Activated T-cell treated with anti-CD3 and anti-CD28 coated beads, Interleukin-2, amount 50 U/mL, for 72 hours (primary cell): ENCODE results near the gene ZFYVE21. TPM values are rescaled to one million over a fixed set of nuclear protein-coding genes. Genes with fewer than 3 reads are reported as not detected.

Experiments used
- ATAC-seq, 2 donors: fragments of 150-1000 bp; cut with Tn5 transposase; replicated peaks in 1 of 2; 2 replicates each; pipeline ENCODE4 v1.10.0; 2021; ENCODE audit warnings: moderate library complexity in 2 of 2, mild to moderate bottlenecking in 1 of 2
- DNase-seq, 2 donors: peaks; one replicate each; pipeline ENCODE4 v3.0.0; 2021 to 2022; ENCODE audit warnings: mixed read lengths in 1 of 2
- H3K27ac Mint-ChIP-seq: one replicate; pipeline ENCODE4 v1.8.0; 2022; ENCODE audit warnings: mild to moderate bottlenecking, moderate library complexity, mixed read lengths
- H3K27me3 Mint-ChIP-seq: one replicate; pipeline ENCODE4 v1.8.0; 2022; ENCODE audit warnings: low read depth, mixed read lengths
- H3K36me3 Mint-ChIP-seq, 2 donors: one replicate each; pipeline ENCODE4 v1.8.0; 2022; ENCODE audit warnings: mixed read lengths in 2 of 2, mild to moderate bottlenecking in 1 of 2; ENCODE audit not compliant: insufficient read depth in 2 of 2
- H3K4me1 Mint-ChIP-seq: one replicate; pipeline ENCODE4 v1.8.0; 2022; ENCODE audit warnings: low read depth, mixed read lengths
- H3K4me3 Mint-ChIP-seq, 2 donors: one replicate each; pipeline ENCODE4 v1.8.0; 2022; ENCODE audit warnings: mild to moderate bottlenecking in 2 of 2, mixed read lengths in 2 of 2, moderate library complexity in 2 of 2
- H3K9me3 Mint-ChIP-seq, 2 donors: one replicate each; pipeline ENCODE4 v1.8.0; 2022; ENCODE audit warnings: mixed read lengths in 2 of 2
- total RNA-seq, 2 donors: library from RNA; stranded (reverse); gene quantifications; one replicate each; pipeline ENCODE4 v1.2.3, GENCODE V29; 2022

ZFYVE21 gene
- total RNA-seq, 2 donors from 2014 or later: 11.6 to 15.7 TPM

DNA sequence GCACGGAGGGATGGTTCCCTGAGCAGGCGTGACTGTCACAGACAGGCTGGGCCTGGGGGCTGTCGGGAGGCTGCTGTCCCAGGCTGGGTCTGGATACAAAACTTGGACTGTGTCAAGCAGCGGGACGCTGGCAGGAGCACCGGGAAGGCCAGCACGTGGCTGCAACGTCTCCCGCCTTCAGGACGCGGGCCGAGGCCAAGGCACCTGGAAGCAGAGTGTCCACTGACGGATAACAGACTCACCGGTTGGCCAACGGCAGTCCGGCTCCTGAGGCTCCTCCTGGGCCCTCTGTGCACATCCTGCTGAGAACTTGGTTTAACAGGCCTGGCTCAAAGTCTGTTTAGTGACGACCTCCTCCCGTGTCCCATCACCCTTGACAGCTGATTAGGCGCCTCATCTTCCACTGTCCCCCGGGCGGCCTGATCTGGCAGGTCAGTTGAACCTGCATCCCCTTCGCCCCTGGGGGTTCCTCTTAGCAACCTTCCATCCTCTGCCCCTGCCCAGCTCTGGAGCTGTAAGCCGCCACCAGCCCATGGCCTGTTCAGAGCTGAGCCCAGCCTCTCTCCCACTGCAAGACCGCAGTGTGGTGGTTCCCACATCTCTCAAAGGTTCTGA lies 2.9 kb upstream of the ZFYVE21 start:
- ATAC-seq (no peak), DNase-seq (no peak)
- peaks cover 0 to 9% of the 10 kb centered on the region in 2 donors for H3K36me3 Mint-ChIP-seq
- H3K4me3 Mint-ChIP-seq: peak overlapping the region in 1 of 2 donors; percentile 37
- H3K27ac Mint-ChIP-seq: peak overlapping the region; percentile 80
- H3K4me1 Mint-ChIP-seq: peaks cover 35% of the 10 kb centered on the region
- H3K27me3 Mint-ChIP-seq: no peaks in the 10 kb centered on the region
- H3K9me3 Mint-ChIP-seq: no peaks in the 10 kb centered on the region

DNA sequence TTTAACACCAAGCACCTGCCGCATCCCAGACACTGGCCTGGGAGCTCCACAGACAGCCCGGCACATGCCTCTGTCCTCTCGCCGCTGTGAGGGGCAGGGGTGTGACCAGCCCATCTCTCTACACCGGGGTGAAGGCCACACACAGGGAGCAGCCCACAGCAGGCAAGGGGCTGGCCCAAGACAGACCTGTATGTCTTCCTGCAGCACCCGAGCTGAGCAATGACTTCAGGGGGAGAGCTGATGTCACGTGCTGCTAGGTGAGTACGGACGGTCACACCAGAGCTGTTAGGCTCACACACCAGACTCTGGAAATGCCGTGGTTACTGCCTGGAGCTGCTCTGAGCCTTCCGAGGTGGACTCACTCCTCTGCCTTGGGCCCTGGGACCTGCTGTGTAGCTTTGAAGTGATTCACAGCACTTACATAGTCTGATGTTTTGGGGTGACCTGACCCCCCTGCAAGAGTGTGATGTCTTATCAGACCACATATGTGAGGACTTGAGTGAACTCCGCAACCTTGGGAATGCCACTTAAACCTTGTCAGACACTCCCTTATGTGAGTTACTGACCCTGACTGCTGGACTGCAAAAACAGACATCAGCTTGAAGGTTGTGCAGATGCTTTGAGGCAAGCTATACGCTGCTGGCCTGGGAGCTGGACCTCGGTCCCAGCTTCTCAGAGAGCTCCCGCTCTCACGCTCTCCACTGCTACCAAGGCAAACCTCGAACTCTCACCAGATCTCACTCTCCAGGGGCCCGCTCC lies 2.1 kb upstream of the ZFYVE21 start:
- DNase-seq (no peak), ATAC-seq (no peak)
- Mint-ChIP-seq H3K4me1 (peaks cover 42% of the 10 kb centered on the region), H3K27ac (peak overlapping the region; percentile 80), H3K36me3 (peaks cover 0 to 9% of the 10 kb centered on the region in 2 donors), H3K27me3 (no peaks in the 10 kb centered on the region), H3K9me3 (no peaks in the 10 kb centered on the region), H3K4me3 (peak overlapping the region; percentile 85 to 93)

DNA sequence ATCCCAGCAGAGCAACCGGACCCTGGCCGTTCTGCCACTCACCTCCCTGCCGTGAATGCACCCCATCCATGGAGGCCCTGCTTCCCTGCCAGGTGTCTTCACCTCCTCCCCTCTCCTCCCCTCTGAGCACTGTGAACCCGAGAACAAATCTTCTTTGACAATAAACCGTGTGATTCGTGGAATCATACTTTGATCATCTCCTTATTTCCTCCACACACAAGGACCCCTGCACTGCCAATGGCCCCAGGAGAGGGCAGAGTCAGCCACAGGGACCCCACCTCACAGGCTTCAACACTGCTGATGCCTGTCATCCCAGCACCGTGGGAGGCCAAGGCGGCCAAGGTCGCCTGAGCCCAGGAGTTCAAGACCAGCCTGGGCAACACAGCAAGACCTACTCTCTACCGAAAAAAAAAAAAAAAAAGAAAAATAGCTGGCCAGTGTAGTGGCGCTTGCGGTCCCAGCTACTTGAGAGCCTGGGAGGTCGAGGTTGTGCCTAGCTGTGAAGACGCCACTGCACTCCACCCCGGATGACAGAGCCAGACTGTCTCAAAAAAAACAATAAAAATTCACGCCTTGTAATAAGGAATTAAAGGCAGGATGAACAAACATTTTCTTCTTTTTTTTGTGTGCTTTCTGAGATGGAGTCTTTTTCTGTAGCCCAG lies 1.4 kb upstream of the ZFYVE21 start:
- DNase-seq (no peak), ATAC-seq (no peak)
- Mint-ChIP-seq H3K9me3 (no peaks in the 10 kb centered on the region), H3K4me1 (peaks cover 49% of the 10 kb centered on the region), H3K4me3 (peak overlapping the region; percentile 85 to 93), H3K36me3 (peaks cover 0 to 7% of the 10 kb centered on the region in 2 donors), H3K27me3 (no peaks in the 10 kb centered on the region), H3K27ac (peak overlapping the region; percentile 76)

DNA sequence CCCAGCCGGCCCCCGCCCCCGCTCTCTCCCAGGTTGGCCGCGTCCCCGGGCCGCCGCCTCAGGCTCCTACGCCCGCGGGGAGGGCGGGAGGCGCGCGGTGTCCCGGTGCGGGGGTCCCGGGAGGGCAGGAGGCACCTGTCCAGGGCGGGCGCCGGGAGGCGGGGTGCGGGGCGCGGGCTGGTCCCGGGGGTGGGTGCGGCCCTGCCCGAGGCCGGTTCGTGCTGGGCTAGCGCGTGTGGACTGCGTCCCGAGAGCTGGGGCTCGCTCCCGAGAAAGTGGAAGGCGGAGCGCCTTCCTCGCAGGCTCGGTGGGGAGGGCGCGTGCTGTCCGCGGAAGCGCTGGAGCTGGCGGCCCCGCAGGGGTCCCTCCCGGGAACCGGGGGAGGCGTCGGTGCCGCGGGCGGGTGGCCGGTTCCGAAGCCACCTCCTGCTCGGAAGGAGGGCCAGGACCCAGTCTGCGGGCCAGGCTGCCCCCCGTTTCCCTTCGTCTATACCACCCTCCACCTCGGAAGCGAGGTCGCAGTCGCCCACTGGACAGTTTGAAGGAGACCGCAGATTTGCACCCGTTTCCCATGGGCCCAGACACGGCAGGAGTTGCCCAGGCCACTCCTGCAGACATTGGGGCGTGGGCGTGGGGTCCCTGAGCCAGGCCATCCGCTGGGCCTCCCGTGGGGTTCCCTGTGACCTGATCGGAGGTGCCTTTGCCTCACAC lies 636 bp downstream of the ZFYVE21 start:
- Mint-ChIP-seq H3K9me3 (no peaks in the 10 kb centered on the region), H3K4me3 (peak overlapping the region; percentile 80 to 93), H3K27me3 (no peaks in the 10 kb centered on the region), H3K27ac (peak overlapping the region; percentile 60), H3K36me3 (peaks cover 0 to 5% of the 10 kb centered on the region in 2 donors), H3K4me1 (peaks cover 59% of the 10 kb centered on the region)
- ATAC-seq (peak in 1 of 2 donors; percentile 3), DNase-seq (peak; percentile 29 to 32)

DNA sequence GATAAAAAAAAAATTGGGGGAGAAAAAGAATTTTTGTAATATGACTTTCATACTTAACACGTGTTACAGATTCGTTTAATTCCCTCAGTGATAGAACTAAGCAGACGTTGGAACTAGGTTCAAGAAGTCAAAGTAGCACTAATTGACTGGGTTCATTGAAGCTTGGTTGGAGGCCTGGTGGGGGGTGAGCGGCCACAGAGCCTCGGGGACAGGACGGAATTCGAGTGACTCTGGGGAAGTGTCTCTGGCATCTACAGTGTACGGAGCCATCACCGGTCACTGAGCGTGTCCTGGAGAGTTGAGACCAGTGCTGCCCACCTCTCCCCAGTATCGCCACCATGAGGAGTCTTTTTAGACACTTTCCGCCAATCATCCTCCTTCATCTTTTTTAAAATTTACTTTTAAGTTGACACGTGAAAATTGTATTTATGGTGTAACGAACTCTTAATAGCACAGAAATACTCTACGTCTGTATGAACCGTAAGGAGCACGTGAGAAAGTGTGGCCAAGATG lies 1.3 kb downstream of the ZFYVE21 start:
- H3K27me3 Mint-ChIP-seq: no peaks in the 10 kb centered on the region
- H3K9me3 Mint-ChIP-seq: no peaks in the 10 kb centered on the region
- peaks cover 66% of the 10 kb centered on the region for H3K4me1 Mint-ChIP-seq
- H3K4me3 Mint-ChIP-seq: peak overlapping the region; percentile 80 to 86
- H3K27ac Mint-ChIP-seq: peak overlapping the region; percentile 60
- peaks cover 0 to 5% of the 10 kb centered on the region in 2 donors for H3K36me3 Mint-ChIP-seq
- ATAC-seq (no peak), DNase-seq (no peak)

DNA sequence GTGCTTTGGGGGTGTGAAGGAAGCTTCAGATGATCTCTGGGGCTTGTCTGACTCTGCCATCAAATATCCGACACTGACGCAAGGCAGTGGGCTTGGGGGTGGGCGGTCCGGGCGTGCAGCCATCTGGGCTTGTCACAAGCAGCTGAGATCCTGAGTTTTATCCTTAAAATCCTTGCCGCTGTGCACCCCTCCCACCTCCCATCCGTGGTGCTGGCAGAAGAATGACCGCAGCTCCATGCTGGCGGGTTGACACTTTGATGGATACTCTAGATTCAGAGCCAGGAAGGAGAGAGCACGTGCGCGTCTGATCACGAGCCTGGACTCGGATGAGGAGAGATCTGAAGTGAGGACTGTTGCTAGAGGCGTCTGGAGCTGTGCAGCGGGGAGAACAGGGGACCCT lies 3.0 kb downstream of the ZFYVE21 start:
- Mint-ChIP-seq H3K4me3 (no peak overlapping the region), H3K27ac (no peak overlapping the region), H3K36me3 (peaks cover 0 to 2% of the 10 kb centered on the region in 2 donors), H3K4me1 (peaks cover 52% of the 10 kb centered on the region), H3K9me3 (no peaks in the 10 kb centered on the region), H3K27me3 (no peaks in the 10 kb centered on the region)
- DNase-seq: no peak
- no peak for ATAC-seq

DNA sequence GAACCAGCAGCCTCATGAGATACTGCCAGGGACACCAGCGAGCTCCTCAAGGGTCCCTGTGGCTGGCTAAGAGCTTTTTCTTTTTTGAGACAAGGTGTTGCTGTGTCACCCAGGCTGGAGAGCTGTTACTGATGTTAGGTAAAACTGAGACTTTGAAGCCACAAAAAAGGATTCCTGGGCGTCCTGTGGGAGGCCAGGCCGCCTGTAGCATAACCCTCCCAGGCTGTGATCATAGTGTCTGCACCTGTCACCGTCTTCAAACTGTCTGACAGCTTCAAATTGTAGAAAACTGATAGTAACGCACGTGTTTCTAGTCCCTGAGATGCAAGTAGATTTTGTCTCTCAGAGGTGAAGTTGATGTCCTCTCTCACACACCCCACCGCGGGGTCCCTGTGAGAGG lies 4.1 kb downstream of the ZFYVE21 start:
- peaks cover 43% of the 10 kb centered on the region for H3K4me1 Mint-ChIP-seq
- no peak overlapping the region for H3K4me3 Mint-ChIP-seq
- no peak for ATAC-seq
- DNase-seq: no peak
- H3K36me3 Mint-ChIP-seq: peaks cover 0 to 2% of the 10 kb centered on the region in 2 donors
- no peaks in the 10 kb centered on the region for H3K27me3 Mint-ChIP-seq
- no peaks in the 10 kb centered on the region for H3K9me3 Mint-ChIP-seq
- H3K27ac Mint-ChIP-seq: no peak overlapping the region

DNA sequence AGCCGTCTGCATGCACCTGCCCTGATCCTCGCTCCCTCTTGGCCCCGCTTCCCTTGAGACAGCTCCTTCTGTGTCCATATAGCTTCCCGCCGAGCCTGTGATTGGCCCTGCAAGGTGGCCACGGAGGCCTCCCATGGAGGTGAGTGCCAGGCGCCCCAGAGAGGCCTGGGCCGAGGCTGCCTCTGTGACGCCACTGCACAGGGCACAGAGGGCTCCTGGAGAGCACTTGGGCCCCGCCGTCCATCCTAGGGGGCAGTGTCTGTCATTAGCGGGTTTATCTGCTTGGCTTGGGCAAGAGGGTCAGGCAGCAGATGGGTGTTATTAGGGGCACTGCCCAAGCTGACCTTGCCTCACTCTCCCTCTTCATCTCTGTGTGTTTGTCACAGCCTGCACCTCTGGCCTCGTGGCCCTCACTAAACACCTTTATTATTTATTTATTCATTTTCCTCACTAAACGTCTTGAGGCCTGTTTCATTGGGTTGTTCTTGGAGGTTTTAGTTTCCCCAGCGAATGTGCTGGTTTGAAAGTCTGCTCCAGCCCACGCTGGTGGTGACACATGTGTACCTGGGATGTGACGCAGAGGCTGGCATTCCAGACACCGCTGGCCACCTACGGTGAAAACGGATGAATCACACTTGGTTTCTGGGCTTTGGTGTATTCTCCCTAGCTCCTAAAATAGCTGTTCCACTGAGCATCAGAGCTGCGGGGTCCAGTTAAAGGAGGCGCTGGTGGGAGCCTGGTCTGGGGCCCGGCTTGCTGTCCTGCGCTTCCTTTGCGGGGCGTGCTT lies 5.9 kb downstream of the ZFYVE21 start:
- Mint-ChIP-seq H3K36me3 (no peaks in the 10 kb centered on the region), H3K27me3 (no peaks in the 10 kb centered on the region), H3K4me1 (peaks cover 43% of the 10 kb centered on the region), H3K9me3 (no peaks in the 10 kb centered on the region), H3K4me3 (peak overlapping the region; percentile 31 to 38), H3K27ac (peak overlapping the region; percentile 61)
- peak; percentile 50 to 81 for ATAC-seq
- DNase-seq: peak in 1 of 2 donors; percentile 44

DNA sequence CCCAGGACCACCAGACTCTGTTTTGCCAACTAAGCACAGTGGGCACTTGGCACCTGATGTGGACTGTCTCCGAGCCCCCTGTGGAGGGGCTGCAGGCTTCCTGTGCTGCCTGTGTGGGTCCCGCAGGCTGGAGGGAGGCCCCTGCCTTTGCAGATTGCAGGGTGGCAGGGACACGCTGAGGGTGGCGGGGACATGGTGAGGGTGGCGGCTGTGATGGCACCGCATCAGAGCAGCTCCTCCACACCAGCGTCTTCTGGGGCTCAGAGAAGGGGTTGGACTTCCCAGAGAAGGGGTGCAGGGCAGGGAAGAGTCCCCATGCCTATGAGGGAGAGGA lies 8.1 kb downstream of the ZFYVE21 start:
- no peaks in the 10 kb centered on the region for H3K27me3 Mint-ChIP-seq
- H3K9me3 Mint-ChIP-seq: no peaks in the 10 kb centered on the region
- no peaks in the 10 kb centered on the region for H3K36me3 Mint-ChIP-seq
- ATAC-seq (no peak), DNase-seq (no peak)
- H3K4me3 Mint-ChIP-seq: no peak overlapping the region
- H3K4me1 Mint-ChIP-seq: peaks cover 26% of the 10 kb centered on the region
- H3K27ac Mint-ChIP-seq: no peak overlapping the region

DNA sequence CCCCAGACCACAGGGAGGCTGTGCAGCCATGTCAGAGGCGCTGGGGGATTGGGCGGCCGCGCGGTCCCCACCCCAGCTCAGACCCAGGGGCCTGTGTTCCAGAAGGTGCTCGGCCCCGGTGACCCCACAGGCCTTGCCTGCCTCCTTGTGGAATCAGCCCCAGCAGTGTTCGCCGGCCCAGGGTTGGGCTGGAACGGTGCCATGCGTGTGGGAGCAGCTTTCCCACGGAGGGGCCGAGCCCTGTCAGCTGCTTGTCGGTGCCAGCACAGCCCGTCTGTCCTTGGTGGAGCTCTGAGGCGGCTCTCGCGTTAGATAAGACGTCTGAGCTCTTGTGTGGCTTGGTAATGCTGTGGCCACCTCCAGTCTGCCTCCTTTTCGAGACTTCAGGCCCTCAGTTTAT lies 8.5 kb downstream of the ZFYVE21 start:
- H3K9me3 Mint-ChIP-seq: no peaks in the 10 kb centered on the region
- no peak overlapping the region for H3K4me3 Mint-ChIP-seq

DNA sequence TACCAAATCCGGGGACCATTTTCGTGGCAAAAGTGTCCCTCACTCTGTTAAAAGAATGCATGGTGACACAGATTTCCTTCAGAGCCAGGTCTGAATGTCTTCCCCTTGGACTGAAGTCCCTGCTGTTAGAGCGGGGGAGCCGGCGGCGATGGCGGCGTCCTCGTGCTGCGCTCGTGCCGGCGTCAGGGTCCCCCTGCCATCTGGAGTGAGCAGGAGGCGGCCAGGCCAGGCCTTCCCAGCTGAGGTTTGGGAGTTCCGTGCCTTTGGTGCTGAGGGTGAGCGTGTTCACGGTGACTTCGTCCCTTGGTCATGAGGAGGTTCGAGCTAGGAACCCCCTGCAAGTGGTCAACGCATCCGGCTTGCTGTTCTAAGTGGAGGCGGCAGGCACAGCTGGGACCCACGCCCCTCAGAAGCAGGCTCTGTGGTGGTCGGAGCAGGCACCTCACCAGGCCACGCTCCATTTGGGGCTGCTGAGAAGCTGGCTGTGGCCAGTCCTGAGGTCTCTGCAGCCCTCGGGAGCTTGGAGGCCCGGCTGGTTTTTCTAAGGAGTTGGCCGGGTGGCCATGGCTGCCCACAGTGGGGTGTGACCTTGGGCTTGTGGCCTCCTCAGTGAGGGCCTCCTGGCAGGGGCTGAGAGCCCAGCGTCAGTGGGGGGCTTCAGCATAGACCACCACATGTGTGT lies 9.5 kb downstream of the ZFYVE21 start:
- ATAC-seq (no peak), DNase-seq (no peak)
- no peaks in the 10 kb centered on the region for H3K27me3 Mint-ChIP-seq
- H3K9me3 Mint-ChIP-seq: no peaks in the 10 kb centered on the region
- peaks cover 0 to 2% of the 10 kb centered on the region in 2 donors for H3K36me3 Mint-ChIP-seq
- peaks cover 12% of the 10 kb centered on the region for H3K4me1 Mint-ChIP-seq
- no peak overlapping the region for H3K27ac Mint-ChIP-seq
- no peak overlapping the region for H3K4me3 Mint-ChIP-seq

More for the DNA sequence above, 8.5 kb downstream of the ZFYVE21 start:
- no peaks in the 10 kb centered on the region for H3K27me3 Mint-ChIP-seq
- no peak overlapping the region for H3K27ac Mint-ChIP-seq
- no peak for DNase-seq
- H3K4me1 Mint-ChIP-seq: peaks cover 22% of the 10 kb centered on the region
- H3K36me3 Mint-ChIP-seq: no peaks in the 10 kb centered on the region
- ATAC-seq: no peak
